AG10803 (cell line): ENCODE data around the gene SLC4A2.

Experiments
- DNase-seq: peaks from one replicate; pipeline ENCODE4 v3.0.0; 2010; ENCODE audit warnings: low read depth
- H3K4me3 ChIP-seq: 2 replicates; pipeline ENCODE4 v1.5.1; 2011; ENCODE audit warnings: mild to moderate bottlenecking, low read length, control low read depth
- TF ChIP-seq, protein P1 (sequence below): conservative IDR thresholded peaks from 2 replicates; pipeline ENCODE4 v1.5.1; 2011; ENCODE audit warnings: mild to moderate bottlenecking, low read length, control low read depth, inconsistent platforms

Gene SLC4A2

DNA sequence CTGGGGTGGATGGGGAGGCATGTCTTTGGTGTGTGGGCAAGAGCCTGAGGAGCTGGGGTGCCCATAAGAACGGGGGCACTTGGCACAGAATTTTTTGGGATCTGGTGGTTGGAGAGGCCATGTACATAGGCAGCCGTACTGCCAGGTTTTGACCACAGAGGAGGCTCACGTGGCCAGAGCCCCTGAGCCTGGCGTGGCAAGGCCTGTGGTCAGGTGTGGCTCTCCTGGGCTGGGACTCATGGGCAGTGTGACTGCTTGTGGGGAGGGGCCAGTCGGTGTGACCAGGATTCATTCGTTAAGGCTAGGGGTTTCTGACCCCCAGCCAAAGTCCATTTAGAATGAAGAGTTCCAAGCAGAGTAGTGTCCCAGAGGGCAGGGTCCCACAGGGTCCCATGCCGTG, 65.1 kb downstream of the SLC4A2 start:
- H3K4me3 ChIP-seq = no peak overlapping the region
- no peak for DNase-seq
- TF ChIP-seq, protein P1, sequence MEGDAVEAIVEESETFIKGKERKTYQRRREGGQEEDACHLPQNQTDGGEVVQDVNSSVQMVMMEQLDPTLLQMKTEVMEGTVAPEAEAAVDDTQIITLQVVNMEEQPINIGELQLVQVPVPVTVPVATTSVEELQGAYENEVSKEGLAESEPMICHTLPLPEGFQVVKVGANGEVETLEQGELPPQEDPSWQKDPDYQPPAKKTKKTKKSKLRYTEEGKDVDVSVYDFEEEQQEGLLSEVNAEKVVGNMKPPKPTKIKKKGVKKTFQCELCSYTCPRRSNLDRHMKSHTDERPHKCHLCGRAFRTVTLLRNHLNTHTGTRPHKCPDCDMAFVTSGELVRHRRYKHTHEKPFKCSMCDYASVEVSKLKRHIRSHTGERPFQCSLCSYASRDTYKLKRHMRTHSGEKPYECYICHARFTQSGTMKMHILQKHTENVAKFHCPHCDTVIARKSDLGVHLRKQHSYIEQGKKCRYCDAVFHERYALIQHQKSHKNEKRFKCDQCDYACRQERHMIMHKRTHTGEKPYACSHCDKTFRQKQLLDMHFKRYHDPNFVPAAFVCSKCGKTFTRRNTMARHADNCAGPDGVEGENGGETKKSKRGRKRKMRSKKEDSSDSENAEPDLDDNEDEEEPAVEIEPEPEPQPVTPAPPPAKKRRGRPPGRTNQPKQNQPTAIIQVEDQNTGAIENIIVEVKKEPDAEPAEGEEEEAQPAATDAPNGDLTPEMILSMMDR = no peak

DNA sequence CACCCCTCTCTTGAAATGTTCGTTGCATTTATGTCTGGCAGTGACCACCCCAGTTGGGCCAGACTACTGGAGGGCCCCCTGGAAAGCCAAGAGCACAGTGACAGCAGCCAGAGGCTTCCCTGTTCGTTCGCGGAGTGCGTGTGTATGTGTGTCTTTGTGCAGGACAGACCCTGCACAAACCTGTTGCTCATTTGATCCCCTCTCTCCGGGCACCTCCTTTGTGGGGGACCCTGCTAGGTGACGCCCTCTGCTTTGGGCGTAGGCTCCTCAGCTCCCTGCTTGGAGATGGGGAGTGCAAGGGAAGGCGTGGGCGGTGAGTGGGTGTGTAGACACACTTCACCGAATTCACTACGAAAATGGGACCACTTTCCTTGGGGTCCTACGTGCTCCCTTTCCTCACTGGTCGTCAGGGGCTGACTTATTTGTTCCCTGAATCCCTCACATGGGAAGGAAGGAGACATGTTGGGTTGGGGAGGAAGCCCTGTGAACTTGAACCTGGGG, 65.6 kb downstream of the SLC4A2 start:
- TF ChIP-seq, protein P1 = no peak
- H3K4me3 ChIP-seq = no peak overlapping the region
- no peak for DNase-seq

DNA sequence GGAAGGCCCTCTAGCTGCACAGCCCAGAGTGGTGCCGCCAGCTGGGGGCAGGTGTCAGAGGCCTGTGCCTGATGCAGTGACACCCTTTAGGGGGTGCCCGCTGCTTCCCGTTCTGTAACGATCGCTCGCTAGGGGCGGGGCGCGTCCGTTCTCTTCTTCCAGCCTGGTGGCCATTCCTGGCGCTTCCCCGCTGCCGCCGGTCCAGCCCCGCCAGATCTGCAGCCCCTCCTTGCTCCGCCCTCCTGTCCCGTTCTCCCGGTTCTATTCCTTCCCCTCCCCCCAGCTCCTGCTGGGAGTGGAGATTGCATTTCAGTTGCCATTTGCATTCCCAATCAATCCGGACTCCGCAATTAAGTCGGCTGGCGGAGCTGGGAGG, 66.1 kb downstream of the SLC4A2 start:
- peak overlapping the region; percentile 29 for H3K4me3 ChIP-seq
- no peak for DNase-seq
- TF ChIP-seq, protein P1 = no peak

DNA sequence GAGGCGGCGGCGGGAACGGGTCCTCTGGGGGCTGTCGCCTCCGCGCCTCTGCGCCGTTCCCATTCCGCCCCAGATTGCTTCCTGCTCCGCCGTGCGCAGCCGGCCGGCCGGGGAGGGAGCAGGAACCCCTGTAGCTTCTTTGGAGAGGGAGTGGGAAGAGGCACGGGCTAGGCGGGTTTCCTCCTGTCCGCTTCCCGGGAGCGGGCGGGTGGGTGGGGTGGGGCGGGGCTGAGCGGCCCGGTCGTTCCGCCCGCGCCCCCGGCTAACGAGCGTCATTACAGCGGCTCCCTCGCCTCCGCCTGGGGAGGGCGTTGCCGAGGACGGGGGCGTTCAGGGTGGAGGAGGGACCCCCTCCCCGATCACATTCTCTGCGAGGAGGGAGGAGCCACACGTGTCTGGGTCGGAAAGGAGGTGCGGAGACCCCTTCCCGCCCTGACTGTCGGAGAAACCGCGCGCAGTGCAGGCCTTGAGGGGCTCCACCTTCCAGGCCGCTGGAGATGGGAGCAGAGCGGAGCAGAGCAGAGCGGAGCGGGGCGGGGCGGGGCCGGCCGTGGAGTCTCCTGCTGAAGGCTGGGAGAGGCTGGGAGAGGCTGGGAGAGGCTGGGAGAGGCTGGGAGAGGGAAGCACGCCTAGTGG, 66.6 kb downstream of the SLC4A2 start:
- peak overlapping the region; percentile 29 for H3K4me3 ChIP-seq
- no peak for DNase-seq
- TF ChIP-seq, protein P1 = no peak
